ENCODE measurements around the gene IGFBP6.

Gene IGFBP6

DNA sequence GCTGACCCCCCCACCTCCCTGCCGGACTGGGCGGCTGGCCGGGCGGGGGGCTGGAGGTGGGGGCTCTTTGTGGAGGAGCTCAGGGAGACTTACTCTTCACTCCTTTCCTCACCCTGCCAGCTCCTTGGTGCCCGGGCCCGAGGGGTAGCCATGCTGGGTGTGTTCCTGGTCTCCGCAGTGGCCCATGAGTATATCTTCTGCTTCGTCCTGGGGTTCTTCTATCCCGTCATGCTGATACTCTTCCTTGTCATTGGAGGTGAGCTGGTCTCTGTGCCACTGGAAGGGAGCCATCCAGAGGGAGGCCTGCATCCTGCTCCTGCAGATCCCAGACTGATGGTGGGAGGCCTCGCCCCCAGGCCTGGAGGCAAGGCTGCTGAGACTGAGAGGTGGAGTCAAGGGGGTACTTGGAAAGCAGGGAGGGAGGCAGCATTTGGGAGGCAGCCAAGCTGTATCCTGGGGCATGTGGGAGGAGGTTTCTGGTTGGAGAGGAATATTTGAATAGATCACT is 25.5 kb downstream of the IGFBP6 start:
- TF ChIP-seq, protein P1, sequence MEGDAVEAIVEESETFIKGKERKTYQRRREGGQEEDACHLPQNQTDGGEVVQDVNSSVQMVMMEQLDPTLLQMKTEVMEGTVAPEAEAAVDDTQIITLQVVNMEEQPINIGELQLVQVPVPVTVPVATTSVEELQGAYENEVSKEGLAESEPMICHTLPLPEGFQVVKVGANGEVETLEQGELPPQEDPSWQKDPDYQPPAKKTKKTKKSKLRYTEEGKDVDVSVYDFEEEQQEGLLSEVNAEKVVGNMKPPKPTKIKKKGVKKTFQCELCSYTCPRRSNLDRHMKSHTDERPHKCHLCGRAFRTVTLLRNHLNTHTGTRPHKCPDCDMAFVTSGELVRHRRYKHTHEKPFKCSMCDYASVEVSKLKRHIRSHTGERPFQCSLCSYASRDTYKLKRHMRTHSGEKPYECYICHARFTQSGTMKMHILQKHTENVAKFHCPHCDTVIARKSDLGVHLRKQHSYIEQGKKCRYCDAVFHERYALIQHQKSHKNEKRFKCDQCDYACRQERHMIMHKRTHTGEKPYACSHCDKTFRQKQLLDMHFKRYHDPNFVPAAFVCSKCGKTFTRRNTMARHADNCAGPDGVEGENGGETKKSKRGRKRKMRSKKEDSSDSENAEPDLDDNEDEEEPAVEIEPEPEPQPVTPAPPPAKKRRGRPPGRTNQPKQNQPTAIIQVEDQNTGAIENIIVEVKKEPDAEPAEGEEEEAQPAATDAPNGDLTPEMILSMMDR (IDR thresholded peaks at IDR 0.05; ENCODE audit: insufficient read depth, missing control alignments), result no peak
- DNase-seq (ENCODE audit: insufficient read length, low spot score) (no peak), FAIRE-seq (no peak)

DNA sequence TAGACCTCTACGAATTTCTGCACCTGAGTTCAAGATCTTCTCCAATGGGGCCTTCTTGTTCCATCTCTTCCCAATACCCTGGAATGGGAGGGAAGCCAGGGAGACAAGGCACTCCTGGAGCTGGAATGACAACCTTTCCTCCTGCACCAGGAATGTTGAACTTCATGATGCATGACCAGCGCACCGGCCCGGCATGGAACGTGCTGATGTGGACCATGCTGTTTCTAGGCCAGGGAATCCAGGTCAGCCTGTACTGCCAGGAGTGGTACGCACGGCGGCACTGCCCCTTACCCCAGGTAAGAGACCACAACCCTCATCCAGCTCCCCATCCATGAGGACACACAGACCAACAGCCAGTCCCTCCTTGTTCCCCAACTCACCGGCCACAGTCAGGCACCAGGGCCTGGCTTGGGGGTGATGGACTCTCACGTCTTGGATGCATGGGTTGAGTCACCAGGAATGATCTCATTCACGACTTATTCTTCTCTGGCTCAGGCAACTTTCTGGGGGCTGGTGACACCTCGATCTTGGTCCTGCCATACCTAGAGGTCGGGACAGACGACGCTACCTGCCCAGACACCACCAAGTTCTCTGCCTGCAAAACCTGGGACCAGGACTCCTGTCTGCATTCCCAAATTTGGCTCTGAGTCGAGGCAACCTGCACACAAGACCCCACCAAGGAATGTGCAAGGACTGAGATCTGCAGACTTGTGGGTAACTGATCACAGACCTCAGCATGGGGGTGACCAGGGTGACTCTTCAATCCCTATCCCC is 26.3 kb downstream of the IGFBP6 start:
- DNase-seq (ENCODE audit: insufficient read length, low spot score) (no peak), FAIRE-seq (no peak)
- TF ChIP-seq, protein P1 (IDR thresholded peaks at IDR 0.05; ENCODE audit: insufficient read depth, missing control alignments), result no peak

DNA sequence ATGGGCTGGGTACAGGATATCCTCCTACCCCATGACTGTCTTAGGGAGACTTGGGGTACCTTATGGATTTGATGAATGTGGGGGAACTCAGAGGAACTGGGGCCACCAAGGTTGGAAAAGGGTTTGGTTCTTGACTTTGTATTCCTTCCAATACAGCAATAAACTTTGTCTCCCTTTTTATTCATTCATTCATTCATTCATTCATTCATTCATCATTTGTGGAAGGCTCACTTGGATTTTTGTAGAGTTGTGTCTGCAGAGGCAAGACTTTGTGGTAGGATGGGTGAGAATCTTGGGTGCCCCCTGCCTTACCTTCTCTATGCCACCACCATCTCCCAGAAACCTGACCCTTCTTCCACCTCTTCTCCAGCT is 26.9 kb downstream of the IGFBP6 start:
- DNase-seq (ENCODE audit: insufficient read length, low spot score) (no peak), FAIRE-seq (no peak)
- TF ChIP-seq, protein P1 (IDR thresholded peaks at IDR 0.05; ENCODE audit: insufficient read depth, missing control alignments), result no peak

DNA sequence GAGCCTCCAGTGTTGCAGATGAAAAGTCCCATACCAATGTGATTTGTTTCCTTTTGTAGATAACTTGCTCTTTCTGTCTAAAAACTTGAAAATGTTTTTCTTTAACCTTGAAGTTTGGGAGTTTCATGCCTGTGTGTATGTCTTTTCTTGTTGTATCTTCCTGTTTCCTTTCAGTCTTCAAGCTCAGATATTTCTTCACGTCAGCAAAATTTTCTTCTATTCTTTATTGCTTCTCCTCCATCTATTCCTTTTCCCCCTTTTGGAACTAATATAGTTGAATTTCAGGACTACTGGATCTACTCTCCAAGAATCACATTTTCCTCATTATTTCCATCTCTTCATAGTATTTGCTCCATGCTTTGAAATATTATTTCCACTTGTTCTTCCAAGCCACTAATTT is 29.7 kb downstream of the IGFBP6 start:
- TF ChIP-seq, protein P1 (IDR thresholded peaks at IDR 0.05; ENCODE audit: insufficient read depth, missing control alignments), result no peak
- no peak for FAIRE-seq
- DNase-seq (ENCODE audit: insufficient read length, low spot score), result no peak

DNA sequence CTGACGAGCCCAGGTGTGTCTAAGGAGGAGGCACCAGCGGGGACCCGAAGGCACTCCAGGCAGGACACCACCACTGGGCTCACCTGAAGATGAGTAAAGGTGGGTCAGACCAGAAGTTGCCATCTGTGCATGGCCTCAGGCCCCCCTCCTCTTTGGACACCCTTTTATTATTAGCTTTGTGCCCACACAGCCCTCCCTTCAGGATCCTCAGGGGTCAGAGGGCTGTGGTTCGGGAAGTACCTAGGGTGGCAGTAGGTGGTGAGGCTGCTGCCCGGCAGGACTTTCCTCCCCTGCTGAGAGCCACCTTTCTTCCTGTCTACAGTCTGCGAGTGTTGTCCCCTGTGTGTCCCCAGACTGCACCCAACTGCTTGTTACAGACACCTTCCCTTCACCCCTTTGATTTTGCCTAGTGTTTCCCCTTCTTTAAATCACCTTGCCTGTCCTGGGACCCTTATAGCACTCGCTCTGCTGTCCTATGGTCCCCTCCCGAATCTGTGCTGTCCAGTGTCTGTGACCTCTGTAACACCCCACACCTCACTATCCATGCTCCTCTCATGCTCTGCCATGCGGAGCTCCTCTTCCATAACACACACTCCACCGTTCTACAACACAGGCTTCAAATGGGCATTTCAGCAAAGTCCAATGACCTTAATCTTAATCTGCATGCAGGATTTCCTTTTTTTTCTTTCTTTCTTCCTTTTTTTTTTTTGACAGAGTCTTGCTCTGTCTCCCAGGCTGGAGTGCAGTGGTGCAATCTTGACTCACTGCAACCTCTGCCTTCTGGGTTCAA is 31.5 kb downstream of the IGFBP6 start:
- FAIRE-seq, result no peak
- no peak for DNase-seq (ENCODE audit: insufficient read length, low spot score)
- TF ChIP-seq, protein P1 (IDR thresholded peaks at IDR 0.05; ENCODE audit: insufficient read depth, missing control alignments), result no peak

DNA sequence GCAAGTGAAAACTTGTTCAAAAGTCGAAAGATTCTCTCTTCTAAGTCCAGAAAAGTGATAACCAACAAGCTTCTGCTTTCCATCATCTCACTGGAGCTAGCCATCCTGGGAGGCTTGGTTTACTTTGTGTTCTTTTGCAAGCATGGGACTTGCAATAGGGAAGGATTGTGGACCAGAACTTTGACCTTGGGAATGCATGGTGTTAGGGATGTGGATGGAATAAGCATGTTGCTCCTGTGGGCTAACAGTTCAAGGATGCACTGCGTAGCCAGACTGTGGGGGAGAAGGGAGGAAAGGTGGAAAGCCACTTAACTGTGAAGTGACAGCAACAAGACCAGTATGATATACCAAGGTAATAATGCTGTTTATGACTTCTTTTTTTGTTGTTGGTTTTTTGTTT is 34.4 kb downstream of the IGFBP6 start:
- FAIRE-seq (no peak), DNase-seq (ENCODE audit: insufficient read length, low spot score) (no peak)
- TF ChIP-seq, protein P1 (IDR thresholded peaks at IDR 0.05; ENCODE audit: insufficient read depth, missing control alignments), result no peak

Measured in D721Med (cell line).